Measurements from ENCODE around the gene RNASE7.

Gene RNASE7

GRCh38 chr14:21043387-21043973, 1.3 kb downstream of the RNASE7 start:
- DNase-seq (ENCODE audit: low spot score), result no peak

GRCh38 chr14:21043974-21044618, 1.9 kb downstream of the RNASE7 start:
- DNase-seq (ENCODE audit: low spot score), result peak; percentile 32

- DNase-seq (ENCODE audit: low spot score), result no peak
Observed at GRCh38 chr14:21047378-21047781, 5.2 kb downstream of the RNASE7 start.

DNA sequence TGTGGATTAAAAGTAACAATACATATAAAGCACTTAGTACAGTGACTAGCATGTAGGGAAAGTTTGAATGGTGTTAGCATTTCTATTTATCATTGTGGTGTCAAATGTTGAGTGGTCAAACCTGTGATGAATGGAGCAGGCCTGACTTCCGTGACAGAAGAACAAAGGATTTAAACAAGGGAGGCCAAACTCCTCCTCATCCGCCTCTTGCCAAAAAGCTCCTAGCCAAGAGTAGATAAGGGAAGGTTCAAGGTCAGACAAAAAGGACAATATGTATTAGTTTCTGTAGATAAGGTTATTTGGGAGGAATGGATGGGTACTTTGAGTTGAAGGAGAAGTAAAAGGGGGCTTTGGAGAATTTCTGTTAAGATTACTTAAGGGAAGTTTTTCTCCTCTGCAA, 6.5 kb downstream of the RNASE7 start:
- DNase-seq (ENCODE audit: low spot score), result no peak

- DNase-seq (ENCODE audit: low spot score), result no peak
Observed at GRCh38 chr14:21049271-21049673, 7.1 kb downstream of the RNASE7 start.

DNA sequence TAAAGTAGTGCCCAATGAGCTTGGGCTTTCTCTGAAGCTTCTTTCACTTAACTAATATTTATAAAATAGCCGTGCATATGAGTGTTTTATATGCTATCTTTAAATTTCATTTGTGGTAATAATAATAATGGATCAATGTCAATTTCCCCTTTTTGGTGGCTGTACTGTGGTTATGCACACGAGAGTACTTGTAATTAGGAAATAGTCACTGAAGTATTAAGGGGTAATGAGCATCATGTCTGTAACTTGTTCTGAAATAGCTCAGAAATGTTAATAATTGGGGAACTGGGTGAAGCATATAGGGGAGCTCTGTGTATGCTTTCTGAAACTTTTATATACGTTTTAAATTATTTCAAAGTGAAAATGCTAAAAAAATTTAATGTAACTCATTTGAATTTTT, 8.4 kb downstream of the RNASE7 start:
- DNase-seq (ENCODE audit: low spot score), result no peak

- no peak for DNase-seq (ENCODE audit: low spot score)
Observed at GRCh38 chr14:21053184-21054122, 11.3 kb downstream of the RNASE7 start.

DNA sequence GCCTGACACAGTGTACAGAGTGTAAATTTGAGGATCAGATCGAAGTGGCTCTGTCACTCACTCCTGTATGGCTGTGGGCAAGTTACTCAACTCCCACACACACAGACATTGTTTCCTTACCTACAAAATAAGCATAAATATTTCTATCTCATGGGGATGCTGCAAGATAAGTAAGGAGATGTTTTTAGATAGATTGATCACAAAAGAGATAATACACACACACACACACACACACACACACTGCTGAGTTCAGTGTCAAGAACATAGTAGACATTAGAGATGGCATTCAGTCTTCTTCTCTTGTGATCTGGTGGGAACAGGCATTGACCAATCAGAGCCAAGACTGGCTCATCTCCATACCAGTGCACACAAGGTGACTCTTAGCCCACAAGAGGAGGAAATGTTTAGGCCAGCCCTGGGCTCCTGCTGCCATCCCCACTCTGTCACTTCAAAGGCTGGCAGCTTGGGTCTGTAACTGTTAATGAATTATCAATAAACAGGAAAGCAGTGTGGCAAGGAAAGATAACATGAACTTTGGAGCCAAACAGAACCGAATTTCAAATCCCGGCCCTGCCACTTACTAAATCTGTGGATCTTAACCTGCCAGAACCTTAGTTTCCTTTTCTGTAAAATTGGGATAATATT, 12.1 kb downstream of the RNASE7 start:
- DNase-seq (ENCODE audit: low spot score), result no peak

DNA sequence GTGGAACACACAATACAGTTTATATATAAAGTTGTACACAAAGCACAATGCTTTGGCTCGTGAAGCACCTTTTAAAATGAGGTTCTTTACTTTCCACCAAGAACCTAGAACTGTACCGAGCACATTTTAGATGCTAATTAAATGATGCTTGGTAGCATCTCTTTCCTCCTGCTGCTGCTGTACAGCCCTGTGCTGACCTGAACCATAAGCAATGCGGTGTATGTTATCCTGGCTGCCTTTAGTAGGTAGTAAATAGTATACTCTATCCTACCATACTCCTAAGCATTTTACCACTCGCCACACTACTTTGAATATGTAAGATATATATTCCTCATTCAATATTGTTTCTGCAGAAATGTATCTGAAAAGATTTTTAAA, 12.6 kb downstream of the RNASE7 start:
- no peak for DNase-seq (ENCODE audit: low spot score)

- no peak for DNase-seq (ENCODE audit: low spot score)
Observed at GRCh38 chr14:21055432-21056117, 13.4 kb downstream of the RNASE7 start.

DNA sequence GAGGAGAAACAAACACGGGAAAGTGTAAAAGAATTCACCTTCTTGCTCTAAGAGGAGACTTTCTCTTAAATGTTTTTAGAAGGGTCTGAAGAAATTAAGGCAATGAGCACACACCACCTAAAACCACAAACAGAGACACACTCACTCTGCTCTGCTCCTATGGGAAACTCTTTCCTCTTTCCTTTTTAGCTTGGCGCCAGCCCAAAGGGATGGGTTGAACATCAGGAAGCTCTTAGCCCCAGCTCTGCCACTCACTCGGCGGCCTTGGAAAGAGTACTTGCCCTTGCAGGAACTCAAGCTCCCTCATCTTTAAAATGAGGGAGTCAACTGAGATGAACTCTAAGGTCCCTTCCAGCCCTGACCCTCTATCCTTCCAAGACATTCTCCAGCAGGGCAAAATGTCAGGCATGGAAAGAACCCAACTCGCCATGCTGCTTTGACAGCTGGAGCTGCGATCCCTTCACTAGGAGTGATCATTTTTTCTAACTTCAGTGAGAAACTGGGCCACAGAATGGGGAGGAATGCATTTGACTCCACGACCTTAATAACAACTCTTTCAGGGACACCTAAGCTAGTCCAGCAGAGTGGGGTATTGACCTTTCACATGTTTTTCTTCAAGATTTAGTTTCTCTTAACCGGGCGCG, 14.5 kb downstream of the RNASE7 start:
- DNase-seq (ENCODE audit: low spot score), result no peak

DNA sequence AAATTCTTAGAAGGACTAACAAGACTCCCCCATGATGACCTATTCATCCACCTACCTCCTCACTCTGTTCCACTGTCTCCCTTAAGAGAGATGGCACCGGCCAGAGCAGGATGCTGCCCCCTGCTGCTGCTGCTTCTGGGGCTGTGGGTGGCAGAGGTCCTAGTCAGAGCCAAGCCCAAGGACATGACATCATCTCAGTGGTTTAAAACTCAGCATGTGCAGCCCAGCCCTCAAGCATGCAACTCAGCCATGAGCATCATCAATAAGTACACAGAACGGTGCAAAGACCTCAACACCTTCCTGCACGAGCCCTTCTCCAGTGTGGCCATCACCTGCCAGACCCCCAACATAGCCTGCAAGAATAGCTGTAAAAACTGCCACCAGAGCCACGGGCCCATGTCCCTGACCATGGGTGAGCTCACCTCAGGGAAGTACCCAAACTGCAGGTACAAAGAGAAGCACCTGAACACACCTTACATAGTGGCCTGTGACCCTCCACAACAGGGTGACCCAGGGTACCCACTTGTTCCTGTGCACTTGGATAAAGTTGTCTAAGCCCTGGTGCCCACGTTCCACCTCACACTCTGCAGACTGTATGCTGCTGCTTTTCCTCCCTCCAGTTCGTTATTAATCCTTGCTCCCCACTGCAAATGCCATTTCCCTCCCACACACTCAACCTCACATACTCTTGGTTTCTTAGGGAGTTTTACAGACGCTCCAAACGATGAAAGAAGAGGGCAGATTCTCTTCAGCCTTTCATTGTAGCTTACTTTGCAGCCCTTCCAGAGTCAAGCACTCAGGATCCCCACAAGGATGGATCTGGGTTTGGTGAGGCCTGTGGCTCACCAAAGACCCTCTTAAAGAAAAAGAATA, 15.9 kb downstream of the RNASE7 start, which contains the start of gene RNASE8:
Gene RNASE8, plus strand, starts transcription at position 20 of the 873 bp plus-strand sequence. Its CDS starts 71 bp downstream, at position 91.
- no peak for DNase-seq (ENCODE audit: low spot score)

GRCh38 chr14:21058903-21059302, 16.7 kb downstream of the RNASE7 start:
- DNase-seq (ENCODE audit: low spot score), result no peak

DNA sequence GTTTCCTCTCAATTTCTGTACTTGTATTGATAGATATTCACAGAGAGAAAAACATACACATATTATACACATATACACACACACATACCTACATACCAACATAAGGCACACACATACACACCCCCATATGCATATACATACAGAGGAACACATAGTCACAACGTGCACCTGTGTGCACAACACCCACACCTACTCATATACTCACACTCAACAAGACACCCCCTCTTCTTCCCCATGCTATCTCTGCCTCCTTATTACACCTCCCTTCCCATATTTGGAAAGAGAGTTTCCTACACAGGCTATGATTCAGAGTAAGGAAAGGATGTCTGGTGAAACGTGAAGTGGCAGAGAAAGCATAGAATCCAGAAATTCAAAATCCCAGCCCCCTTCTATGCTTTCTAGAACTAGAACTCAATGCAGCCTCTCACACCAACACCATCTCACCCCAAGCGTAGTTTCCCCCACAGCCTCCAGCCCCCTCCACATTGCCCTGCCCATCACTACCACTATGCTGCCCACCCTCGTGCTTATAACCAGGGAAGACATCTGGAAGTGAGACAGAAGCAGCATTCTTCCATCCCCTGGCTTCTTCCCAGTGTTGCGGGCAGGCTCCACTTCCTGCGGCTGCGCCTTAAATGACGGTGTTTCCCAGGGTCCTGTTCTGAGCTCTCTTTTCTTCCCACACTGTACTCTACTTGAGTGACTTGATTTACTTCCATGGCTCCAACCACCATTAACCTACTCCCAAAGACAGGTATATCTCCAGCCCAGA, 17.9 kb downstream of the RNASE7 start:
- DNase-seq (ENCODE audit: low spot score), result no peak

- no peak for DNase-seq (ENCODE audit: low spot score)
Observed at GRCh38 chr14:21060614-21061346, 18.6 kb downstream of the RNASE7 start.

DNA sequence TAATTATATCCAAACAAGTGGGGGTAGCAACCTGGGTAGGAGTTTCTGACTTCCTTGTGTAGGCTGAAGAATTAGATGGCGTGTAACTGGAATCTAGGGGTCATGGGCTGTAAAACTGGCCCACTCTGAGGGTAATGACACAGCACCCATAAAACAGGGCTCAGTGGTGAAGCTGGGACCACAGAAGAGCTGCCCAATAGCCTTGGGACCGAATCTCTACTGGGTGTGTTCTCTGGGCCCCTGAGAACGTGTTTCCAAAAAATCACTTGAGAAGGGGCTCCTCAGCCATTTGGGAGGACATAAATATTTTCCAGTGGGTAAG, 19.1 kb downstream of the RNASE7 start:
- no peak for DNase-seq (ENCODE audit: low spot score)

GRCh38 chr14:21063479-21063878, 21.3 kb downstream of the RNASE7 start:
- DNase-seq (ENCODE audit: low spot score), result peak; percentile 55

DNA sequence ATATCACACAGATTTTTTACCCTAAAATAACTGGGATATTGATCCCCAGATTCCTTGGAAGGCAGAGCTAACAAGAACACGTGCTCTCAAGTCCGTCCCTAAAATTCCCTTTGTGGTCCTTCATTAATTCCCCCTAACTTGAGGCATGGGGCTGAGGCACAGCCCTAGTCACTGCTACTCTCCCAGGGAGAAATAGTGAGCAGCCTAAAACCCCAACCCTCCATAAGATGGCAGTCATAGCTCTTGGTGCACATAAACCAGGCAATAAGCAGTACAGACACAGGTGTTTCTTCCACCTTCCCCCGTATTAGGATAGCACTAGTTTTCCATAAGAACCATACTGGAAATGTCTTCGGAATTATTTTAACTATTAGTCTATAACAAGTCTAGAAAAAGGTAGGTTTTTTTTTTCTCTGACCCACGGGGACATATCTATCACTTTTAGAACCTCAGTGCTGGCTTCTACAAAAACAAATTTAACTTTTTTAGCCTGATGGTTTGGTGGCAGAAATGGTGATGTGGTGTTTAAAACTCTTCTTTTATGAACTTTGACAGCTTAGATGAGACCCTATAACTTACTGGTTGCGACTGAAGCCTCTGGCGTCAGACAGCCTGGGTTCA, 24.8 kb downstream of the RNASE7 start:
- no peak for DNase-seq (ENCODE audit: low spot score)
